ENCODE measurements around the gene KIF13A. TPM values are rescaled to one million over a fixed set of nuclear protein-coding genes. Genes with fewer than 3 reads are reported as not detected.

Gene KIF13A
- total RNA-seq, 3 donors from 2014 or later (not counting 1 experiment from before 2014, with no cell fraction given) = 15.0 to 26.4 (median 19.5) TPM

DNA sequence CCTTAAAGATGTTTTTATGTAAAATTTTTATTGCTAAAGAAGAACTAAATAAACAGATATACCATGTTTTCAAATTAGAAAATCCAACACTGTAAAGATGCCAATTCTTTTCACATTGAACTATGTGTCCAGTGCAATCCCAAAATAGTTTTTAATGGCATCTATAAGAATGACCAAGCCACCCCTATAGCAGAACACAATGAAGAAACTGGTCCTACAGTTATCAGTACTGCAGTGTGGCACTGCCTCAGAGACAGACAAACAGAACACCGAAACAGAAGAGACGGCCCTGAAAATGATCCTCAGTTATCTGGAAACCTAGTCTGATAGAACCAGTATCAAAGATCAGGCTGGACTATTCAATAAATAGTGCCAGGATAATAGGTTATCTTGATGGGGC, 41.9 kb downstream of the KIF13A start:
- Mint-ChIP-seq H3K27ac (no peak overlapping the region), H3K4me1 (peaks cover 5 to 12% of the 10 kb centered on the region in 2 donors), H3K36me3 (no peaks in the 10 kb centered on the region), H3K27me3 (ENCODE audit: low read depth in 2 of 2) (no peaks in the 10 kb centered on the region), H3K9me3 (no peaks in the 10 kb centered on the region), H3K4me3 (no peak overlapping the region)
- no peaks in the 10 kb centered on the region for H3K36me3 ChIP-seq (ENCODE audit: control insufficient read depth, insufficient read depth, low read length)
- no peaks in the 10 kb centered on the region for H3K27me3 ChIP-seq (ENCODE audit: control insufficient read depth, insufficient read depth, low read length)
- TF ChIP-seq, protein P1, sequence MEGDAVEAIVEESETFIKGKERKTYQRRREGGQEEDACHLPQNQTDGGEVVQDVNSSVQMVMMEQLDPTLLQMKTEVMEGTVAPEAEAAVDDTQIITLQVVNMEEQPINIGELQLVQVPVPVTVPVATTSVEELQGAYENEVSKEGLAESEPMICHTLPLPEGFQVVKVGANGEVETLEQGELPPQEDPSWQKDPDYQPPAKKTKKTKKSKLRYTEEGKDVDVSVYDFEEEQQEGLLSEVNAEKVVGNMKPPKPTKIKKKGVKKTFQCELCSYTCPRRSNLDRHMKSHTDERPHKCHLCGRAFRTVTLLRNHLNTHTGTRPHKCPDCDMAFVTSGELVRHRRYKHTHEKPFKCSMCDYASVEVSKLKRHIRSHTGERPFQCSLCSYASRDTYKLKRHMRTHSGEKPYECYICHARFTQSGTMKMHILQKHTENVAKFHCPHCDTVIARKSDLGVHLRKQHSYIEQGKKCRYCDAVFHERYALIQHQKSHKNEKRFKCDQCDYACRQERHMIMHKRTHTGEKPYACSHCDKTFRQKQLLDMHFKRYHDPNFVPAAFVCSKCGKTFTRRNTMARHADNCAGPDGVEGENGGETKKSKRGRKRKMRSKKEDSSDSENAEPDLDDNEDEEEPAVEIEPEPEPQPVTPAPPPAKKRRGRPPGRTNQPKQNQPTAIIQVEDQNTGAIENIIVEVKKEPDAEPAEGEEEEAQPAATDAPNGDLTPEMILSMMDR (IDR thresholded peaks at IDR 0.05) = no peak
- no peaks in the 10 kb centered on the region for H3K9me3 ChIP-seq (ENCODE audit: control insufficient read depth, insufficient read depth, low read length)
- no peaks in the 10 kb centered on the region for H3K4me1 ChIP-seq (ENCODE audit: control insufficient read depth, insufficient read depth, low read length)
- H3K27ac ChIP-seq (ENCODE audit: low read length) = no peak overlapping the region
- intact Hi-C loops (cut with micrococcal nuclease) = no loop called here
- no peak for ATAC-seq
- no peak overlapping the region for H3K4me3 ChIP-seq (ENCODE audit: low read length)
- DNase-seq = no peak
- 97% methylated on average over 2 of the region's 2 CpGs for WGBS (ENCODE audit: insufficient coverage)

GRCh38 chr6:17945111-17945510, 42.3 kb downstream of the KIF13A start:
- Histone ChIP-seq H3K4me3 (ENCODE audit: low read length) (no peak overlapping the region), H3K27me3 (ENCODE audit: control insufficient read depth, insufficient read depth, low read length) (no peaks in the 10 kb centered on the region), H3K4me1 (ENCODE audit: control insufficient read depth, insufficient read depth, low read length) (no peaks in the 10 kb centered on the region), H3K27ac (ENCODE audit: low read length) (no peak overlapping the region), H3K36me3 (ENCODE audit: control insufficient read depth, insufficient read depth, low read length) (no peaks in the 10 kb centered on the region), H3K9me3 (ENCODE audit: control insufficient read depth, insufficient read depth, low read length) (no peaks in the 10 kb centered on the region)
- 100% methylated on average over 1 of the region's 2 CpGs for WGBS (ENCODE audit: insufficient coverage)
- no peaks in the 10 kb centered on the region for H3K27me3 Mint-ChIP-seq (ENCODE audit: low read depth in 2 of 2)
- ATAC-seq = no peak
- H3K9me3 Mint-ChIP-seq = no peaks in the 10 kb centered on the region
- TF ChIP-seq, protein P1 (IDR thresholded peaks at IDR 0.05) = no peak
- H3K4me3 Mint-ChIP-seq = no peak overlapping the region
- no peak overlapping the region for H3K27ac Mint-ChIP-seq
- intact Hi-C loops (cut with micrococcal nuclease) = no loop called here
- peaks cover 5 to 12% of the 10 kb centered on the region in 2 donors for H3K4me1 Mint-ChIP-seq
- no peaks in the 10 kb centered on the region for H3K36me3 Mint-ChIP-seq
- no peak for DNase-seq

GRCh38 chr6:17941318-17941717, 46.1 kb downstream of the KIF13A start:
- no peaks in the 10 kb centered on the region for H3K9me3 ChIP-seq (ENCODE audit: control insufficient read depth, insufficient read depth, low read length)
- no peak overlapping the region for H3K27ac Mint-ChIP-seq
- H3K36me3 ChIP-seq (ENCODE audit: control insufficient read depth, insufficient read depth, low read length) = no peaks in the 10 kb centered on the region
- DNase-seq = no peak
- no peak overlapping the region for H3K27ac ChIP-seq (ENCODE audit: low read length)
- H3K36me3 Mint-ChIP-seq = no peaks in the 10 kb centered on the region
- H3K4me1 ChIP-seq (ENCODE audit: control insufficient read depth, insufficient read depth, low read length) = no peaks in the 10 kb centered on the region
- WGBS (ENCODE audit: insufficient coverage) = 91% methylated on average over 4 of the region's 4 CpGs
- H3K4me3 ChIP-seq (ENCODE audit: low read length) = no peak overlapping the region
- H3K9me3 Mint-ChIP-seq = no peaks in the 10 kb centered on the region
- ATAC-seq = no peak
- TF ChIP-seq, protein P1 (IDR thresholded peaks at IDR 0.05) = no peak
- H3K4me3 Mint-ChIP-seq = no peak overlapping the region
- intact Hi-C loops (cut with micrococcal nuclease) = no loop called here
- H3K27me3 ChIP-seq (ENCODE audit: control insufficient read depth, insufficient read depth, low read length) = no peaks in the 10 kb centered on the region
- peaks cover 5 to 11% of the 10 kb centered on the region in 2 donors for H3K4me1 Mint-ChIP-seq
- no peaks in the 10 kb centered on the region for H3K27me3 Mint-ChIP-seq (ENCODE audit: low read depth in 2 of 2)

DNA sequence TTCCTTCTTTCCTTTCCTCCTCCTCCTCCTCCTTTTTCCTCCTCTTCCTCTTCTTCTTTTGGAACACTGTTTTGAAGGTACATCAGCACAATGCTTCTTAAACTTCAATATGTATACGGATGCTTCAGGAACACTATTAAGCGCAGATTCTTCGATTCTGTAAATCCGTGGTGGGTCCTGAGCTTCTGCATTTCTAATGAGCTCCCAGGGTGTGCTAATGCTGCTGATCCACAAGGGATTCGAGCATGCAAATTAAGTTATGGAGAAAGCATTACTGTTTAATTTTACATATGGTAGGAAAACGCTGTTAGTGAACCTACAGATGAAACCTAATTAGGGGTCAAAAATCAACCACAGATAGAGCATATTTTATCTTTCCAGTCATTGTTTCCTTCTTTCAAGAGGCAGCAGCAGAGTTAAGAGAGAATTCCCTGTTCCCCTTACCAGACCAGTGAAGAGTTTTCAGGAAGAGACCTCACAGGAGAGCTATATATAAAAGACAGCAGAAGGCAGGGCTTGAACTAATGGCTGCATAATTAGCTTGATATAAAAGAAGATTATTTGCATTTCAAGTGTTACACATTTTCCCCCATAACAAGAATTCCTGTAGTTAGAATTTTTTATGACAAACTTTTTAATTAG, 47.2 kb downstream of the KIF13A start:
- Mint-ChIP-seq H3K36me3 (no peaks in the 10 kb centered on the region), H3K27me3 (ENCODE audit: low read depth in 2 of 2) (no peaks in the 10 kb centered on the region), H3K4me3 (no peak overlapping the region), H3K27ac (no peak overlapping the region), H3K4me1 (peaks cover 10 to 22% of the 10 kb centered on the region in 2 donors), H3K9me3 (no peaks in the 10 kb centered on the region)
- WGBS (ENCODE audit: insufficient coverage) = 90% methylated on average over 6 of the region's 6 CpGs
- no peak for ATAC-seq
- Histone ChIP-seq H3K4me3 (ENCODE audit: low read length) (no peak overlapping the region), H3K27me3 (ENCODE audit: control insufficient read depth, insufficient read depth, low read length) (no peaks in the 10 kb centered on the region), H3K9me3 (ENCODE audit: control insufficient read depth, insufficient read depth, low read length) (no peaks in the 10 kb centered on the region), H3K27ac (ENCODE audit: low read length) (no peak overlapping the region), H3K36me3 (ENCODE audit: control insufficient read depth, insufficient read depth, low read length) (no peaks in the 10 kb centered on the region), H3K4me1 (ENCODE audit: control insufficient read depth, insufficient read depth, low read length) (peaks cover under 1% of the 10 kb centered on the region)
- intact Hi-C loops (cut with micrococcal nuclease) = no loop called here
- no peak for DNase-seq
- TF ChIP-seq, protein P1 (IDR thresholded peaks at IDR 0.05) = no peak

Data from natural killer cell (primary cell).